Loucy (cell line): ENCODE data around the gene NPTX1.

Source experiments
- CTCF ChIP-seq: fragments of 200-600 bp; sonication (generic); conservative IDR thresholded peaks from 2 replicates; pipeline ENCODE4 v1.5.1; 2014; ENCODE audit warnings: mild to moderate bottlenecking, antibody characterized with exemption, low read length
- EZH2phosphoT487 ChIP-seq: fragments of 200-600 bp; IDR thresholded peaks from 2 replicates; pipeline ENCODE4 v1.6.1; 2018; ENCODE audit warnings: antibody characterized with exemption, mild to moderate bottlenecking, moderate library complexity, borderline replicate concordance

GRCh38 chr17:80446645-80447405 is 29.6 kb downstream of the NPTX1 start:
- TF ChIP-seq CTCF (no peak), EZH2phosphoT487 (no peak)
